ENCODE results near the gene ZNF213.

Gene ZNF213

DNA sequence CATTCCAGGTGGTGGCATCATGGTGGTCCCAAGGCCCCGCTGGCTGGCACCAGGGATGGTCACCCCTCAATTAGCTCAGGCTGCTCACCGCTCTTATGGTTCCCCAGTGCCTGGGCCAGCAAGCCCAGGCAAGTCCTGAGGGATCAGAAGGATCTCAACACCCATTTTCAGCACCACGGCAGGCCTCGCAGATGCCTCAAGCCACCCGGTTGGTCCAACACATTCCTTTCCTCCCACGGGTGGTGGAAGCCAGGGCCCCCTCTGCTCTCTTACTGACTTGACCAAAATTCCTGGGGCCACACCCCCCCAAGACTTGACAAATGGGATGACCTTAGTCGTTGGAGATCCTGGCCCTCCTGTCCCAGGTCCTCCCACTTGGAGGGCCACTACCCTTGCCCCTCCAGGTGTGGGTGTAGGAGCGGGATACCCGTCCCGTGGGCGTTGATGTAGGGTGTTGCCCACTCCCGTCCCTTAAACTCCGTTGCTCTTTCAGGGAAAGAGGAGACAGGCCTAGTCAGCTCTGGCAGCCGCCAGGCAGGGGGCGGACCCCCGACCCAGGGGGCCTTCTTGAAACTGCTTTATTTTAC, 16.5 kb upstream of the ZNF213 start:
- Histone ChIP-seq H3K27me3 (no peaks in the 10 kb centered on the region), H3K36me3 (peaks cover 19 to 69% (median 54%) of the 10 kb centered on the region in 3 donors), H3K4me1 (peaks cover 0 to 14% (median 12%) of the 10 kb centered on the region in 4 donors), H3K9me3 (no peaks in the 10 kb centered on the region), H3K4me3 (no peak overlapping the region), H3K27ac (no peak overlapping the region)
- DNase-seq, result no peak
- intact Hi-C loops (cut with DNase I; ENCODE audit: low total_unique reads), result no loop called here
- TF ChIP-seq, protein P1, sequence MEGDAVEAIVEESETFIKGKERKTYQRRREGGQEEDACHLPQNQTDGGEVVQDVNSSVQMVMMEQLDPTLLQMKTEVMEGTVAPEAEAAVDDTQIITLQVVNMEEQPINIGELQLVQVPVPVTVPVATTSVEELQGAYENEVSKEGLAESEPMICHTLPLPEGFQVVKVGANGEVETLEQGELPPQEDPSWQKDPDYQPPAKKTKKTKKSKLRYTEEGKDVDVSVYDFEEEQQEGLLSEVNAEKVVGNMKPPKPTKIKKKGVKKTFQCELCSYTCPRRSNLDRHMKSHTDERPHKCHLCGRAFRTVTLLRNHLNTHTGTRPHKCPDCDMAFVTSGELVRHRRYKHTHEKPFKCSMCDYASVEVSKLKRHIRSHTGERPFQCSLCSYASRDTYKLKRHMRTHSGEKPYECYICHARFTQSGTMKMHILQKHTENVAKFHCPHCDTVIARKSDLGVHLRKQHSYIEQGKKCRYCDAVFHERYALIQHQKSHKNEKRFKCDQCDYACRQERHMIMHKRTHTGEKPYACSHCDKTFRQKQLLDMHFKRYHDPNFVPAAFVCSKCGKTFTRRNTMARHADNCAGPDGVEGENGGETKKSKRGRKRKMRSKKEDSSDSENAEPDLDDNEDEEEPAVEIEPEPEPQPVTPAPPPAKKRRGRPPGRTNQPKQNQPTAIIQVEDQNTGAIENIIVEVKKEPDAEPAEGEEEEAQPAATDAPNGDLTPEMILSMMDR (IDR thresholded peaks at IDR 0.05), result no peak

DNA sequence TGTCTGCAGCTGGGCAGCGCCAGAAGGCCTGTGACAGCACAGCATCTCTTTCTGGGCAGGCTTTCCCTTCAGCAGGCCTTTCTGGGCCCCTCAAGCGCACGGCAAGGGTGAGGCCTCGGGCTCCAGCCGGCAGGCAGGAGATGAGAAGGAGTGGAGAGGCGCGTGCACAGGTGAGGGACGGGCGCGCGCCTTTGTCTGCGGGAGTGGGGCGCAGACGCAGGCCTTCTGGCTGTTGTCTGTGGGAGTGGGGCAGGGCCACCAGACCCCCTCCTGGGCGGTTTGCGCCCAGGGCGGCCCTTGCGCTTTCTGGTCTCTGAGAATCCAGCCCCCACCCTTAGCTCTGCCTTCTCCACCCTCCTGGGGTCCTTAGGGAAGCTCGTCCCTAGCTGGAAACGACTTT, 16.0 kb upstream of the ZNF213 start:
- Histone ChIP-seq H3K9me3 (no peaks in the 10 kb centered on the region), H3K4me3 (no peak overlapping the region), H3K36me3 (peaks cover 19 to 69% (median 54%) of the 10 kb centered on the region in 3 donors), H3K4me1 (peaks cover 0 to 14% (median 12%) of the 10 kb centered on the region in 4 donors), H3K27me3 (no peaks in the 10 kb centered on the region), H3K27ac (no peak overlapping the region)
- DNase-seq, result no peak
- intact Hi-C loops (cut with DNase I; ENCODE audit: low total_unique reads), result no loop called here
- TF ChIP-seq, protein P1 (IDR thresholded peaks at IDR 0.05), result no peak

DNA sequence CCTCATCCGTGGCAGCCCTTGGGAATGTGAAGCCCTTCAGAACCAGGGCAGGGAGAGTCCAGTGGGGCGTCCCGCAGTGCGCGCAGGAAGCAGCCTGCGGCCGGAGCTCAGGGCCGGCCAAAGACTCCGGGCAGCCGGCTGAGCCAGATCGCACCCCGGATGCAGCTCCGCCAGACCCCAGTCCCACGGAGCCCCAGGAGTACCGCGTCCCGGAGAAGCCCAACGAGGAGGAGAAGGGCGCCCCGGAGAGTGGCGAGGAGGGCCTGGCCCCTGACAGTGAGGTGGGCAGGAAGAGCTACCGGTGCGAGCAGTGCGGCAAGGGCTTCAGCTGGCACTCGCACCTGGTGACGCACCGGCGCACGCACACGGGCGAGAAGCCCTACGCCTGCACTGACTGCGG, 15.5 kb upstream of the ZNF213 start:
- intact Hi-C loops (cut with DNase I; ENCODE audit: low total_unique reads), result no loop called here
- no peak for DNase-seq
- H3K36me3 ChIP-seq, result peaks cover 19 to 68% (median 54%) of the 10 kb centered on the region in 3 donors

DNA sequence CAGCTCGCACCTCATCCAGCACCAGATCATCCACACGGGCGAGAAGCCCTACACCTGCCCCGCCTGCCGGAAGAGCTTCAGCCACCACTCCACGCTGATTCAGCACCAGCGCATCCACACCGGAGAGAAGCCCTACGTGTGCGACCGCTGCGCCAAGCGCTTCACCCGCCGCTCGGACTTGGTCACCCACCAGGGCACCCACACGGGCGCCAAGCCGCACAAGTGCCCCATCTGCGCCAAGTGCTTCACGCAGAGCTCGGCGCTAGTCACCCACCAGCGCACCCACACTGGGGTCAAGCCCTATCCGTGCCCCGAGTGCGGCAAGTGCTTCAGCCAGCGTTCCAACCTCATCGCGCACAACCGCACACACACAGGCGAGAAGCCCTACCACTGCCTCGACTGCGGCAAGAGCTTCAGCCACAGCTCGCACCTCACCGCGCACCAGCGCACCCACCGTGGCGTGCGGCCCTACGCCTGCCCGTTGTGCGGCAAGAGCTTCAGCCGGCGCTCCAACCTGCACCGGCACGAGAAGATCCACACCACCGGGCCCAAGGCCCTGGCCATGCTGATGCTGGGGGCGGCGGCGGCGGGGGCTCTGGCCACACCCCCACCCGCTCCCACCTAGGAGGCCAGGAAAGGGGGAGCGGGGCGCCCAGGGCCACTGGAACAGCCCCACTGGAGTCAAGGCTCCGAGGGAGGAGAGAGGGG, 15.0 kb upstream of the ZNF213 start:
- Histone ChIP-seq H3K36me3 (peaks cover 19 to 64% (median 54%) of the 10 kb centered on the region in 3 donors), H3K27ac (no peak overlapping the region), H3K27me3 (no peaks in the 10 kb centered on the region), H3K4me1 (peaks cover 0 to 8% (median 7%) of the 10 kb centered on the region in 4 donors), H3K9me3 (no peaks in the 10 kb centered on the region), H3K4me3 (no peak overlapping the region)
- DNase-seq, result no peak
- intact Hi-C loops (cut with DNase I; ENCODE audit: low total_unique reads), result loop anchor here (5.0 kb wide), 1 partner anchor 63 kb away; no protein-coding TSS in a partner anchor
- TF ChIP-seq, protein P1 (IDR thresholded peaks at IDR 0.05), result no peak

More for the DNA sequence above, 15.5 kb upstream of the ZNF213 start:
- no peak overlapping the region for H3K4me3 ChIP-seq
- no peaks in the 10 kb centered on the region for H3K9me3 ChIP-seq
- H3K27ac ChIP-seq, result no peak overlapping the region
- H3K4me1 ChIP-seq, result peaks cover 0 to 11% (median 8%) of the 10 kb centered on the region in 4 donors
- TF ChIP-seq, protein P1 (IDR thresholded peaks at IDR 0.05), result no peak
- H3K27me3 ChIP-seq, result no peaks in the 10 kb centered on the region

DNA sequence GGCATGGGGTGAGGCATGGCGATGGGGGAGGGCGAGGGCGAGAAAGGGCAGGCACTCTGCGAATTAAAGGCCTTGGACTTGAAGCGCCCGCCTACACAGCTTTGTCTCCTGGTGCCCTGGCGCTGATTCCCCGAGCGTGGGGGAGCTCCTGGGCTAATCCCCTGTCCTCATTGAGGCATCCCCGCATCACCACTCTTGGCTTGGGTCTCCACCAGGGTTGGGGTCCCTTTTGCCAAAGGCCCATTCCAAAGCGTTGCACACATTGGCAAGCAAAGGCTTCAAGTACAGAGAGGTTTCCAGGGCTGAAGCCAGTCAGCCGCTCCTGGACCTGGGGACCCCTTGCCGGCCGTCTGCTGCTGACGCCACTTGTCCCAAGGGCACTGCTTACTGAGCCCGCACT, 14.4 kb upstream of the ZNF213 start:
- intact Hi-C loops (cut with DNase I; ENCODE audit: low total_unique reads), result loop anchor here (5.0 kb wide), 1 partner anchor 63 kb away; no protein-coding TSS in a partner anchor
- no peak for DNase-seq
- Histone ChIP-seq H3K9me3 (no peaks in the 10 kb centered on the region), H3K27me3 (no peaks in the 10 kb centered on the region), H3K36me3 (peaks cover 19 to 58% (median 48%) of the 10 kb centered on the region in 3 donors), H3K4me1 (peaks cover 0 to 14% (median 12%) of the 10 kb centered on the region in 4 donors), H3K4me3 (no peak overlapping the region), H3K27ac (no peak overlapping the region)
- TF ChIP-seq, protein P1 (IDR thresholded peaks at IDR 0.05), result no peak

All from tibial artery (tissue), 4 donors.